ENCODE measurements around the gene ITGAL.

ITGAL gene

GRCh38 chr16:30524575-30525568, 52.3 kb downstream of the ITGAL start:
- no peak overlapping the region for H3K9ac ChIP-seq (ENCODE audit: low read depth in 1 of 2, low read length in 2 of 2)
- H3K4me3 ChIP-seq (ENCODE audit: low read depth in 1 of 2, low read length in 2 of 2) = no peak overlapping the region
- peaks cover 0 to 8% of the 10 kb centered on the region in 2 donors for H3K36me3 ChIP-seq (ENCODE audit: control insufficient read depth in 1 of 2, insufficient read depth in 2 of 2, low read length in 2 of 2)
- no peaks in the 10 kb centered on the region for H3K9me3 ChIP-seq (ENCODE audit: control insufficient read depth in 1 of 2, low read length in 2 of 2)
- H3K27ac ChIP-seq (ENCODE audit: low read depth, low read length) = no peak overlapping the region
- H3K4me1 ChIP-seq (ENCODE audit: control insufficient read depth in 1 of 2, insufficient read depth in 2 of 2, low read length in 2 of 2) = peaks cover 29 to 49% of the 10 kb centered on the region in 2 donors
- H3K27me3 ChIP-seq (ENCODE audit: control insufficient read depth in 1 of 2, insufficient read depth in 2 of 2, low read length in 2 of 2) = no peaks in the 10 kb centered on the region

DNA sequence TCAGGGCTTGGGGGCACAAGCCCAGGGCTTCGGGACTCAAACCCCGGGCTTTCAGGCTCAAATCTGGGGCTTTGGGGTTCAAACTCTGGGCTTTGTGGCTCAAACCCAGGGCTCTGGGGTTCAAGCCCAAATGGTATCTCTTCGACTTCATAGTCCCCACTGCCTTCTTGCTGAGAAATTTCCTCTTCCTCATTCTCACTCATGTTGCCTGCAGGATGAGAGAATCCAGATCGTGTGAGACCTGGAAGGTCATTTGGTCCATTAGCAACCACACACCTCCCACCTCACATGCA, 53.2 kb downstream of the ITGAL start:
- Histone ChIP-seq H3K36me3 (ENCODE audit: control insufficient read depth in 1 of 2, insufficient read depth in 2 of 2, low read length in 2 of 2) (peaks cover 0 to 11% of the 10 kb centered on the region in 2 donors), H3K27ac (ENCODE audit: low read depth, low read length) (peak overlapping the region; percentile 65), H3K4me3 (ENCODE audit: low read depth in 1 of 2, low read length in 2 of 2) (peak overlapping the region; percentile 75 to 77), H3K4me1 (ENCODE audit: control insufficient read depth in 1 of 2, insufficient read depth in 2 of 2, low read length in 2 of 2) (peaks cover 29 to 51% of the 10 kb centered on the region in 2 donors), H3K9me3 (ENCODE audit: control insufficient read depth in 1 of 2, low read length in 2 of 2) (no peaks in the 10 kb centered on the region), H3K9ac (ENCODE audit: low read depth in 1 of 2, low read length in 2 of 2) (peak overlapping the region; percentile 68 to 72), H3K27me3 (ENCODE audit: control insufficient read depth in 1 of 2, insufficient read depth in 2 of 2, low read length in 2 of 2) (no peaks in the 10 kb centered on the region)

- no peaks in the 10 kb centered on the region for H3K27me3 ChIP-seq (ENCODE audit: control insufficient read depth in 1 of 2, insufficient read depth in 2 of 2, low read length in 2 of 2)
- peak within 1 kb of the TSS; percentile 81 to 92 for H3K9ac ChIP-seq (ENCODE audit: low read depth in 1 of 2, low read length in 2 of 2)
- peaks cover 0 to 14% of the 10 kb centered on the region in 2 donors for H3K36me3 ChIP-seq (ENCODE audit: control insufficient read depth in 1 of 2, insufficient read depth in 2 of 2, low read length in 2 of 2)
- peak within 1 kb of the TSS; percentile 98 for H3K27ac ChIP-seq (ENCODE audit: low read depth, low read length)
- H3K9me3 ChIP-seq (ENCODE audit: control insufficient read depth in 1 of 2, low read length in 2 of 2) = no peaks in the 10 kb centered on the region
- peaks cover 29 to 51% of the 10 kb centered on the region in 2 donors for H3K4me1 ChIP-seq (ENCODE audit: control insufficient read depth in 1 of 2, insufficient read depth in 2 of 2, low read length in 2 of 2)
- peak within 1 kb of the TSS; percentile 77 to 79 for H3K4me3 ChIP-seq (ENCODE audit: low read depth in 1 of 2, low read length in 2 of 2)
Observed at GRCh38 chr16:30526137-30526822, 53.7 kb downstream of the ITGAL start, which contains the start of gene ZNF768. ZNF768 (minus strand) TSS chr16:30526566; CDS start chr16:30526413, 153 bp downstream.

GRCh38 chr16:30526823-30527634, 54.5 kb downstream of the ITGAL start:
- Histone ChIP-seq H3K4me1 (ENCODE audit: control insufficient read depth in 1 of 2, insufficient read depth in 2 of 2, low read length in 2 of 2) (peaks cover 22 to 44% of the 10 kb centered on the region in 2 donors), H3K36me3 (ENCODE audit: control insufficient read depth in 1 of 2, insufficient read depth in 2 of 2, low read length in 2 of 2) (peaks cover 0 to 18% of the 10 kb centered on the region in 2 donors), H3K27me3 (ENCODE audit: control insufficient read depth in 1 of 2, insufficient read depth in 2 of 2, low read length in 2 of 2) (no peaks in the 10 kb centered on the region), H3K4me3 (ENCODE audit: low read depth in 1 of 2, low read length in 2 of 2) (peak overlapping the region; percentile 73 to 79), H3K27ac (ENCODE audit: low read depth, low read length) (peak overlapping the region; percentile 98), H3K9ac (ENCODE audit: low read depth in 1 of 2, low read length in 2 of 2) (peak overlapping the region; percentile 81 to 92), H3K9me3 (ENCODE audit: control insufficient read depth in 1 of 2, low read length in 2 of 2) (no peaks in the 10 kb centered on the region)

DNA sequence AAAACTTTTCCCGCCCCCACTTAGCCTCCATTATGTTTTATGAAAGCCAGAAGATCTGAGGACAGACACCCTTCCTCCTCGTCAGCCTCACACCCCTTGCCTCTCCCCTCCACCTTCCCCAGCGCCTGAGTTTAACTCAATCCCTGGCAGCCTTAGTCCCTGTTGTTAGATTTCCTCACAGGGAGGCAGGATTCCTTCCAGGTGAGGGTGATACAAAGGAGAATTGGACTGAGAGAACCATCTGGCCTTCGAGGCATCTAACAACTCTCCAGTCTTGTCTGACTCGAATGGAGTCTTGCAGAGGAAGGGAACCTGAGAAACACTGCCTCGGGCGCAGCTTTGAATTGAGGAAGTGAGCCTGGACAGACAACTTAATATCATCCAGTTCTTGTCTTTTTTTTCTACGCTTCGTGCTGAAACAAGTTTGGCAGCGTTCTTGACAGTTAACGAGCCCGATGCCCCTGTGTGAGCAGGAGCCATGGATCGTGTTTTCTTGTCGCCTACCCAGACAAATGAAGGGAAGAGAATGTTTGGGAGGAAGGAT, 55.2 kb downstream of the ITGAL start:
- H3K27me3 ChIP-seq (ENCODE audit: control insufficient read depth in 1 of 2, insufficient read depth in 2 of 2, low read length in 2 of 2) = no peaks in the 10 kb centered on the region
- H3K9me3 ChIP-seq (ENCODE audit: control insufficient read depth in 1 of 2, low read length in 2 of 2) = no peaks in the 10 kb centered on the region
- peaks cover 0 to 25% of the 10 kb centered on the region in 2 donors for H3K36me3 ChIP-seq (ENCODE audit: control insufficient read depth in 1 of 2, insufficient read depth in 2 of 2, low read length in 2 of 2)
- H3K4me1 ChIP-seq (ENCODE audit: control insufficient read depth in 1 of 2, insufficient read depth in 2 of 2, low read length in 2 of 2) = peaks cover 16 to 38% of the 10 kb centered on the region in 2 donors
- peak overlapping the region; percentile 58 to 60 for H3K9ac ChIP-seq (ENCODE audit: low read depth in 1 of 2, low read length in 2 of 2)
- H3K4me3 ChIP-seq (ENCODE audit: low read depth in 1 of 2, low read length in 2 of 2) = peak overlapping the region; percentile 62 to 73
- H3K27ac ChIP-seq (ENCODE audit: low read depth, low read length) = peak overlapping the region; percentile 73

DNA sequence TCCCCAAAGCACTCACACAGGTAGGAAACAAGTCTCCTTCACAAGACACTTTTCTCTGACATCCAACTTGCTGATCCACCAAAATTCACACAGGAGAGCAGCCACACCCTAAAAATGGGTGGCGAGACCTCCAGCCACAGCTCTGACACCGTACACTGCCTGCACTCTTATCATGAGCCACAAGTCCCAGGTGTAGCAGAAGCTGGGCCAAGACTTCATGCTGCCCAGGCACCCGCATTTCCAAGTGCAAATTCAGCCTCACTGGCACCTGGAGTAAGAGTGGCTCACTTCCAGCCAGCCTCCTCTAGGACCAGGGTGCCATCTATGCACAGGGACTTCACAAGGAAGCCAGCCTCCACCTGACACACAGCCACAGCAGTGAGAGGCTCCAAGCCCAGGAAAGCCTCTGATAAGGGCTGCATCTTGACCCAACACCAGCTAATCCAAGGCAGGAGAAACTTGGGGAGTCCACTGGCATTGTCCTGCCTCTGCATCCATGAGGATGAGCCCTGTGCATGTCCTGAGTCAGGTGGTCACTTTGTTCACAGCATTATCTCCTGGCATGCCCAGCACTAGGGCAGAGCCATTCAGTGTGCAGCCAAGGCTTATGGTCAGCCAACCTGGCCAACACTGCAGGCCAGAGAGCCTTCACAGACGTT, 56.4 kb downstream of the ITGAL start:
- Histone ChIP-seq H3K27ac (ENCODE audit: low read depth, low read length) (no peak overlapping the region), H3K36me3 (ENCODE audit: control insufficient read depth in 1 of 2, insufficient read depth in 2 of 2, low read length in 2 of 2) (peaks cover 0 to 26% of the 10 kb centered on the region in 2 donors), H3K9me3 (ENCODE audit: control insufficient read depth in 1 of 2, low read length in 2 of 2) (no peaks in the 10 kb centered on the region), H3K9ac (ENCODE audit: low read depth in 1 of 2, low read length in 2 of 2) (peak overlapping the region in 1 of 2 donors; percentile 40), H3K27me3 (ENCODE audit: control insufficient read depth in 1 of 2, insufficient read depth in 2 of 2, low read length in 2 of 2) (no peaks in the 10 kb centered on the region), H3K4me3 (ENCODE audit: low read depth in 1 of 2, low read length in 2 of 2) (no peak overlapping the region), H3K4me1 (ENCODE audit: control insufficient read depth in 1 of 2, insufficient read depth in 2 of 2, low read length in 2 of 2) (peaks cover 16 to 45% of the 10 kb centered on the region in 2 donors)

- Histone ChIP-seq H3K9ac (ENCODE audit: low read depth in 1 of 2, low read length in 2 of 2) (no peak overlapping the region), H3K27me3 (ENCODE audit: control insufficient read depth in 1 of 2, insufficient read depth in 2 of 2, low read length in 2 of 2) (no peaks in the 10 kb centered on the region), H3K9me3 (ENCODE audit: control insufficient read depth in 1 of 2, low read length in 2 of 2) (no peaks in the 10 kb centered on the region), H3K36me3 (ENCODE audit: control insufficient read depth in 1 of 2, insufficient read depth in 2 of 2, low read length in 2 of 2) (peaks cover 0 to 19% of the 10 kb centered on the region in 2 donors), H3K4me1 (ENCODE audit: control insufficient read depth in 1 of 2, insufficient read depth in 2 of 2, low read length in 2 of 2) (peaks cover 14 to 39% of the 10 kb centered on the region in 2 donors), H3K4me3 (ENCODE audit: low read depth in 1 of 2, low read length in 2 of 2) (no peak overlapping the region), H3K27ac (ENCODE audit: low read depth, low read length) (no peak overlapping the region)
Observed at GRCh38 chr16:30530163-30531037, 57.9 kb downstream of the ITGAL start.

- H3K27ac ChIP-seq (ENCODE audit: low read depth, low read length) = no peak overlapping the region
- H3K4me1 ChIP-seq (ENCODE audit: control insufficient read depth in 1 of 2, insufficient read depth in 2 of 2, low read length in 2 of 2) = peaks cover 11 to 36% of the 10 kb centered on the region in 2 donors
- peak overlapping the region in 1 of 2 donors; percentile 12 for H3K9ac ChIP-seq (ENCODE audit: low read depth in 1 of 2, low read length in 2 of 2)
- peaks cover 0 to 19% of the 10 kb centered on the region in 2 donors for H3K36me3 ChIP-seq (ENCODE audit: control insufficient read depth in 1 of 2, insufficient read depth in 2 of 2, low read length in 2 of 2)
- H3K27me3 ChIP-seq (ENCODE audit: control insufficient read depth in 1 of 2, insufficient read depth in 2 of 2, low read length in 2 of 2) = no peaks in the 10 kb centered on the region
- H3K9me3 ChIP-seq (ENCODE audit: control insufficient read depth in 1 of 2, low read length in 2 of 2) = no peaks in the 10 kb centered on the region
- H3K4me3 ChIP-seq (ENCODE audit: low read depth in 1 of 2, low read length in 2 of 2) = peak overlapping the region in 1 of 2 donors; percentile 88
Observed at GRCh38 chr16:30532285-30533145, 60.0 kb downstream of the ITGAL start.

Data from duodenal mucosa (tissue), 2 donors.